SK-N-SH treated with all-trans-retinoic acid at 6 μM for 48 hours (cell line): Measurements from ENCODE around the gene LCLAT1.

Source experiments
- ATAC-seq: fragments of 200-7000 bp; cut with Tn5 transposase; 3 replicates; pipeline ENCODE4 v1.9.1; 2020; ENCODE audit warnings: mild to moderate bottlenecking, moderate library complexity
- ARNTL ChIP-seq: fragments of 450-650 bp; formaldehyde crosslinking; IDR thresholded peaks from 2 replicates; pipeline ENCODE4 v1.5.0; 2020; ENCODE audit warnings: low read depth, mild to moderate bottlenecking, moderate library complexity, borderline replicate concordance
- BACH2 ChIP-seq: fragments of 250-450 bp; sonication (Bioruptor Pico); IDR thresholded peaks from 2 replicates; pipeline ENCODE4 v1.9.0; 2021; ENCODE audit warnings: mild to moderate bottlenecking, borderline replicate concordance
- CSDC2 ChIP-seq: fragments of 250-450 bp; sonication (Bioruptor Pico); IDR thresholded peaks from 2 replicates; pipeline ENCODE4 v1.5.0; 2020; ENCODE audit warnings: mild to moderate bottlenecking, moderate library complexity
- CSRNP3 ChIP-seq: fragments of 250-450 bp; sonication (Bioruptor Pico); IDR thresholded peaks from 2 replicates; pipeline ENCODE4 v1.5.1; 2021; ENCODE audit warnings: mild to moderate bottlenecking, moderate library complexity
- ESRRG ChIP-seq: fragments of 250-450 bp; sonication (Bioruptor Pico); IDR thresholded peaks from 2 replicates; pipeline ENCODE4 v1.6.1; 2021; ENCODE audit warnings: mild to moderate bottlenecking
- GLIS3 ChIP-seq: fragments of 250-450 bp; sonication (Bioruptor Pico); IDR thresholded peaks from 2 replicates; pipeline ENCODE4 v1.5.0; 2020; ENCODE audit warnings: mild to moderate bottlenecking, moderate library complexity
- ISL1 ChIP-seq: fragments of 250-450 bp; sonication (Bioruptor Pico); IDR thresholded peaks from 2 replicates; pipeline ENCODE4 v2.1.2; 2022; ENCODE audit warnings: mild to moderate bottlenecking, moderate library complexity
- PATZ1 ChIP-seq: fragments of 250-450 bp; sonication (Bioruptor Pico); IDR thresholded peaks from 2 replicates; pipeline ENCODE4 v1.8.0; 2020; ENCODE audit warnings: mild to moderate bottlenecking, moderate library complexity, borderline replicate concordance
- PPARA ChIP-seq: fragments of 250-450 bp; sonication (Bioruptor Pico); IDR thresholded peaks from 2 replicates; pipeline ENCODE4 v1.5.0; 2020; ENCODE audit warnings: mild to moderate bottlenecking, borderline replicate concordance
- RARB ChIP-seq: fragments of 250-450 bp; sonication (Bioruptor Pico); IDR thresholded peaks from 2 replicates; pipeline ENCODE4 v1.8.0; 2021; ENCODE audit warnings: mild to moderate bottlenecking, moderate library complexity
- SNAI2 ChIP-seq: fragments of 250-450 bp; sonication (Bioruptor Pico); IDR thresholded peaks from 2 replicates; pipeline ENCODE4 v1.5.0; 2020; ENCODE audit warnings: mild to moderate bottlenecking, moderate library complexity
- TCF4 ChIP-seq: fragments of 250-450 bp; sonication (Bioruptor Pico); IDR thresholded peaks from 2 replicates; pipeline ENCODE4 v1.8.0; 2021; ENCODE audit warnings: mild to moderate bottlenecking, moderate library complexity, borderline replicate concordance
- TOX ChIP-seq: fragments of 250-450 bp; sonication (Bioruptor Pico); IDR thresholded peaks from 2 replicates; pipeline ENCODE4 v1.8.0; 2021; ENCODE audit warnings: mild to moderate bottlenecking, moderate library complexity, borderline replicate concordance
- ZC3H10 ChIP-seq: fragments of 250-450 bp; sonication (Bioruptor Pico); IDR thresholded peaks from 2 replicates; pipeline ENCODE4 v1.5.1; 2021; ENCODE audit warnings: mild to moderate bottlenecking, moderate library complexity
- ZFP3 ChIP-seq: fragments of 250-450 bp; sonication (Bioruptor Pico); IDR thresholded peaks from 2 replicates; pipeline ENCODE4 v1.5.0; 2020; ENCODE audit warnings: mild to moderate bottlenecking, moderate library complexity
- ZFP30 ChIP-seq: fragments of 450-650 bp; formaldehyde crosslinking; IDR thresholded peaks from 2 replicates; pipeline ENCODE4 v1.5.0; 2022; ENCODE audit warnings: mild to moderate bottlenecking, moderate library complexity
- ZNF565 ChIP-seq: fragments of 450-650 bp; formaldehyde crosslinking; conservative IDR thresholded peaks from 2 replicates; pipeline ENCODE4 v1.5.0; 2020; ENCODE audit warnings: low read depth, mild to moderate bottlenecking, moderate library complexity
- ZNF8 ChIP-seq: fragments of 450-650 bp; formaldehyde crosslinking; IDR thresholded peaks from 2 replicates; pipeline ENCODE4 v1.5.0; 2020; ENCODE audit warnings: mild to moderate bottlenecking, moderate library complexity
- TF ChIP-seq, protein P1 (sequence below): fragments of 250-450 bp; sonication (Bioruptor Pico); IDR thresholded peaks from 2 replicates; pipeline ENCODE4 v1.8.0; 2021; ENCODE audit warnings: low read depth, mild to moderate bottlenecking, moderate library complexity, borderline replicate concordance
- TF ChIP-seq, protein P2 (sequence below): fragments of 250-450 bp; sonication (Bioruptor Pico); IDR thresholded peaks from 2 replicates; pipeline ENCODE4 v1.5.1; 2020; ENCODE audit warnings: low read depth, mild to moderate bottlenecking, moderate library complexity
- TF ChIP-seq, protein P3 (sequence below): fragments of 250-450 bp; sonication (Bioruptor Pico); IDR thresholded peaks from 2 replicates; pipeline ENCODE4 v1.5.0; 2020; ENCODE audit warnings: mild to moderate bottlenecking, moderate library complexity

LCLAT1 gene

GRCh38 chr2:30566631-30567030 lies 119.6 kb downstream of the LCLAT1 start:
- ATAC-seq = no peak
- TF ChIP-seq ZNF565 (no peak), TCF4 (no peak), ZC3H10 (CRISPR knock-in tag) (no peak), ARNTL (CRISPR knock-in tag) (no peak), ESRRG (CRISPR knock-in tag) (no peak), GLIS3 (CRISPR knock-in tag) (no peak), PATZ1 (CRISPR knock-in tag) (no peak), CSDC2 (CRISPR knock-in tag) (no peak), ZNF8 (CRISPR knock-in tag) (no peak), PPARA (CRISPR knock-in tag) (no peak), TOX (no peak), RARB (no peak), BACH2 (no peak), SNAI2 (CRISPR knock-in tag) (no peak), ZFP3 (CRISPR knock-in tag) (no peak)
- TF ChIP-seq, protein P1, sequence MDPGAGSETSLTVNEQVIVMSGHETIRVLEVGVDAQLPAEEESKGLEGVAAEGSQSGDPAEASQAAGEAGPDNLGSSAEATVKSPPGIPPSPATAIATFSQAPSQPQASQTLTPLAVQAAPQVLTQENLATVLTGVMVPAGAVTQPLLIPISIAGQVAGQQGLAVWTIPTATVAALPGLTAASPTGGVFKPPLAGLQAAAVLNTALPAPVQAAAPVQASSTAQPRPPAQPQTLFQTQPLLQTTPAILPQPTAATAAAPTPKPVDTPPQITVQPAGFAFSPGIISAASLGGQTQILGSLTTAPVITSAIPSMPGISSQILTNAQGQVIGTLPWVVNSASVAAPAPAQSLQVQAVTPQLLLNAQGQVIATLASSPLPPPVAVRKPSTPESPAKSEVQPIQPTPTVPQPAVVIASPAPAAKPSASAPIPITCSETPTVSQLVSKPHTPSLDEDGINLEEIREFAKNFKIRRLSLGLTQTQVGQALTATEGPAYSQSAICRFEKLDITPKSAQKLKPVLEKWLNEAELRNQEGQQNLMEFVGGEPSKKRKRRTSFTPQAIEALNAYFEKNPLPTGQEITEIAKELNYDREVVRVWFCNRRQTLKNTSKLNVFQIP = no peak
- TF ChIP-seq, protein P2, sequence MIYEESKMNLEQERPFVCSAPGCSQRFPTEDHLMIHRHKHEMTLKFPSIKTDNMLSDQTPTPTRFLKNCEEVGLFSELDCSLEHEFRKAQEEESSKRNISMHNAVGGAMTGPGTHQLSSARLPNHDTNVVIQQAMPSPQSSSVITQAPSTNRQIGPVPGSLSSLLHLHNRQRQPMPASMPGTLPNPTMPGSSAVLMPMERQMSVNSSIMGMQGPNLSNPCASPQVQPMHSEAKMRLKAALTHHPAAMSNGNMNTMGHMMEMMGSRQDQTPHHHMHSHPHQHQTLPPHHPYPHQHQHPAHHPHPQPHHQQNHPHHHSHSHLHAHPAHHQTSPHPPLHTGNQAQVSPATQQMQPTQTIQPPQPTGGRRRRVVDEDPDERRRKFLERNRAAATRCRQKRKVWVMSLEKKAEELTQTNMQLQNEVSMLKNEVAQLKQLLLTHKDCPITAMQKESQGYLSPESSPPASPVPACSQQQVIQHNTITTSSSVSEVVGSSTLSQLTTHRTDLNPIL (CRISPR knock-in tag) = no peak
- TF ChIP-seq, all 23 proteins: peak for 0

- no peak for ATAC-seq
Measured at GRCh38 chr2:30567317-30567716, 120.3 kb downstream of the LCLAT1 start.

More at GRCh38 chr2:30567317-30567716, 120.3 kb downstream of the LCLAT1 start:
- TF ChIP-seq ESRRG (CRISPR knock-in tag) (no peak), PPARA (CRISPR knock-in tag) (no peak), ARNTL (CRISPR knock-in tag) (no peak), RARB (no peak), BACH2 (no peak), SNAI2 (CRISPR knock-in tag) (no peak), CSRNP3 (no peak), ZNF565 (no peak), ISL1 (CRISPR knock-in tag) (no peak), TOX (no peak), ZNF8 (CRISPR knock-in tag) (no peak), GLIS3 (CRISPR knock-in tag) (no peak), CSDC2 (CRISPR knock-in tag) (no peak), ZFP30 (CRISPR knock-in tag) (no peak), ZC3H10 (CRISPR knock-in tag) (no peak)
- TF ChIP-seq, protein P1 = no peak
- TF ChIP-seq, protein P3, sequence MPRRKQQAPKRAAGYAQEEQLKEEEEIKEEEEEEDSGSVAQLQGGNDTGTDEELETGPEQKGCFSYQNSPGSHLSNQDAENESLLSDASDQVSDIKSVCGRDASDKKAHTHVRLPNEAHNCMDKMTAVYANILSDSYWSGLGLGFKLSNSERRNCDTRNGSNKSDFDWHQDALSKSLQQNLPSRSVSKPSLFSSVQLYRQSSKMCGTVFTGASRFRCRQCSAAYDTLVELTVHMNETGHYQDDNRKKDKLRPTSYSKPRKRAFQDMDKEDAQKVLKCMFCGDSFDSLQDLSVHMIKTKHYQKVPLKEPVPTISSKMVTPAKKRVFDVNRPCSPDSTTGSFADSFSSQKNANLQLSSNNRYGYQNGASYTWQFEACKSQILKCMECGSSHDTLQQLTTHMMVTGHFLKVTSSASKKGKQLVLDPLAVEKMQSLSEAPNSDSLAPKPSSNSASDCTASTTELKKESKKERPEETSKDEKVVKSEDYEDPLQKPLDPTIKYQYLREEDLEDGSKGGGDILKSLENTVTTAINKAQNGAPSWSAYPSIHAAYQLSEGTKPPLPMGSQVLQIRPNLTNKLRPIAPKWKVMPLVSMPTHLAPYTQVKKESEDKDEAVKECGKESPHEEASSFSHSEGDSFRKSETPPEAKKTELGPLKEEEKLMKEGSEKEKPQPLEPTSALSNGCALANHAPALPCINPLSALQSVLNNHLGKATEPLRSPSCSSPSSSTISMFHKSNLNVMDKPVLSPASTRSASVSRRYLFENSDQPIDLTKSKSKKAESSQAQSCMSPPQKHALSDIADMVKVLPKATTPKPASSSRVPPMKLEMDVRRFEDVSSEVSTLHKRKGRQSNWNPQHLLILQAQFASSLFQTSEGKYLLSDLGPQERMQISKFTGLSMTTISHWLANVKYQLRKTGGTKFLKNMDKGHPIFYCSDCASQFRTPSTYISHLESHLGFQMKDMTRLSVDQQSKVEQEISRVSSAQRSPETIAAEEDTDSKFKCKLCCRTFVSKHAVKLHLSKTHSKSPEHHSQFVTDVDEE = no peak
